ENCODE measurements around the gene PEA15. TPM values are rescaled to one million over a fixed set of nuclear protein-coding genes. Genes with fewer than 3 reads are reported as not detected.

Gene PEA15
- total RNA-seq, 1 donor from 2014 or later, result 197 TPM

- peak overlapping the region; percentile 73 for H3K27ac Mint-ChIP-seq (ENCODE audit: unreplicated experiment)
- no peak overlapping the region for H3K4me3 Mint-ChIP-seq (ENCODE audit: unreplicated experiment)
- no peaks in the 10 kb centered on the region for H3K27me3 Mint-ChIP-seq (ENCODE audit: unreplicated experiment)
- no peak for DNase-seq (ENCODE audit: extremely low spot score, unreplicated experiment)
- peaks cover 33% of the 10 kb centered on the region for H3K4me1 Mint-ChIP-seq (ENCODE audit: unreplicated experiment)
- peak; percentile 59 for TF ChIP-seq CTCF (IDR thresholded peaks at IDR 0.05)
- H3K36me3 Mint-ChIP-seq (ENCODE audit: unreplicated experiment), result peaks cover 49% of the 10 kb centered on the region
- no peaks in the 10 kb centered on the region for H3K9me3 Mint-ChIP-seq (ENCODE audit: unreplicated experiment)
Observed at GRCh38 chr1:160219062-160219929, 14.1 kb downstream of the PEA15 start.

- Mint-ChIP-seq H3K4me3 (ENCODE audit: unreplicated experiment) (no peak overlapping the region), H3K9me3 (ENCODE audit: unreplicated experiment) (no peaks in the 10 kb centered on the region), H3K4me1 (ENCODE audit: unreplicated experiment) (peaks cover 33% of the 10 kb centered on the region), H3K27ac (ENCODE audit: unreplicated experiment) (peak overlapping the region; percentile 73), H3K27me3 (ENCODE audit: unreplicated experiment) (no peaks in the 10 kb centered on the region), H3K36me3 (ENCODE audit: unreplicated experiment) (peaks cover 48% of the 10 kb centered on the region)
- DNase-seq (ENCODE audit: extremely low spot score, unreplicated experiment), result no peak
- TF ChIP-seq CTCF (IDR thresholded peaks at IDR 0.05), result no peak
Observed at GRCh38 chr1:160220301-160220700, 15.1 kb downstream of the PEA15 start.

GRCh38 chr1:160221089-160221488 is 15.9 kb downstream of the PEA15 start:
- Mint-ChIP-seq H3K27ac (ENCODE audit: unreplicated experiment) (no peak overlapping the region), H3K4me3 (ENCODE audit: unreplicated experiment) (no peak overlapping the region), H3K27me3 (ENCODE audit: unreplicated experiment) (no peaks in the 10 kb centered on the region), H3K36me3 (ENCODE audit: unreplicated experiment) (peaks cover 45% of the 10 kb centered on the region), H3K9me3 (ENCODE audit: unreplicated experiment) (no peaks in the 10 kb centered on the region), H3K4me1 (ENCODE audit: unreplicated experiment) (peaks cover 33% of the 10 kb centered on the region)
- no peak for DNase-seq (ENCODE audit: extremely low spot score, unreplicated experiment)
- no peak for TF ChIP-seq CTCF (IDR thresholded peaks at IDR 0.05)

- DNase-seq (ENCODE audit: extremely low spot score, unreplicated experiment), result no peak
- H3K27me3 Mint-ChIP-seq (ENCODE audit: unreplicated experiment), result no peaks in the 10 kb centered on the region
Observed at GRCh38 chr1:160222546-160222945, 17.4 kb downstream of the PEA15 start.

More at GRCh38 chr1:160222546-160222945, 17.4 kb downstream of the PEA15 start:
- Mint-ChIP-seq H3K4me1 (ENCODE audit: unreplicated experiment) (peaks cover 30% of the 10 kb centered on the region), H3K9me3 (ENCODE audit: unreplicated experiment) (no peaks in the 10 kb centered on the region), H3K4me3 (ENCODE audit: unreplicated experiment) (no peak overlapping the region), H3K36me3 (ENCODE audit: unreplicated experiment) (peaks cover 39% of the 10 kb centered on the region), H3K27ac (ENCODE audit: unreplicated experiment) (no peak overlapping the region)
- TF ChIP-seq CTCF (IDR thresholded peaks at IDR 0.05), result no peak
